HG03432 (cell line): ENCODE measurements around the gene SLC25A21.
"Not testable (repeated sequence)": the region's sequence is repeated elsewhere in the genome, so short reads cannot be mapped to it uniquely, and the experiment has no call there.

Experiments
- ATAC-seq: cut with Tn5 transposase; IDR thresholded peaks from one replicate; pipeline ENCODE4 v1.9.1; 2021; ENCODE audit warnings: mild to moderate bottlenecking, moderate library complexity; ENCODE audit not compliant: unreplicated experiment

SLC25A21 gene

GRCh38 chr14:37093364-37093763 lies 79.0 kb downstream of the SLC25A21 start:
- ATAC-seq, result no peak

DNA sequence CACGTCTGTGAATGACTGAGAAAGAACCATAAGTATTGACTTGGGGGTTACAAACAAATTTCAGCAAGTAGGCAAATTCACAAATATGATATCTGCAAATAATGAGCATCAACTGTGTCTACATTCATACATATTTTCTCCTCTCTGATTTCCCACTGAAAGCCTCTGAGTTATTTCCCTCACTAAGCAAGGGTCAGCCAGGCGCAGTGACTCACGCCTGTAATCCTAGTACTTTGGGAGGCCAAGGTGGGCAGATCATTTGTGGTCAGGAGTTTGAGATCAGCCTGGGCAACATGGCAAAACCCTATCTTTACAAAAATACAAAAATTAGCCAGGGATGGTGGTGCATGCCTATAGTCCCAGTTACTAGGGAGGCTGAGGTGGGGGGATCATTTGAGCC lies 80.8 kb downstream of the SLC25A21 start:
- ATAC-seq, result no peak

- no peak for ATAC-seq
These were observed 82.4 kb downstream of the SLC25A21 start for GRCh38 chr14:37090026-37090425.

- ATAC-seq, result no peak
These were observed 83.0 kb downstream of the SLC25A21 start for GRCh38 chr14:37089410-37089809.

DNA sequence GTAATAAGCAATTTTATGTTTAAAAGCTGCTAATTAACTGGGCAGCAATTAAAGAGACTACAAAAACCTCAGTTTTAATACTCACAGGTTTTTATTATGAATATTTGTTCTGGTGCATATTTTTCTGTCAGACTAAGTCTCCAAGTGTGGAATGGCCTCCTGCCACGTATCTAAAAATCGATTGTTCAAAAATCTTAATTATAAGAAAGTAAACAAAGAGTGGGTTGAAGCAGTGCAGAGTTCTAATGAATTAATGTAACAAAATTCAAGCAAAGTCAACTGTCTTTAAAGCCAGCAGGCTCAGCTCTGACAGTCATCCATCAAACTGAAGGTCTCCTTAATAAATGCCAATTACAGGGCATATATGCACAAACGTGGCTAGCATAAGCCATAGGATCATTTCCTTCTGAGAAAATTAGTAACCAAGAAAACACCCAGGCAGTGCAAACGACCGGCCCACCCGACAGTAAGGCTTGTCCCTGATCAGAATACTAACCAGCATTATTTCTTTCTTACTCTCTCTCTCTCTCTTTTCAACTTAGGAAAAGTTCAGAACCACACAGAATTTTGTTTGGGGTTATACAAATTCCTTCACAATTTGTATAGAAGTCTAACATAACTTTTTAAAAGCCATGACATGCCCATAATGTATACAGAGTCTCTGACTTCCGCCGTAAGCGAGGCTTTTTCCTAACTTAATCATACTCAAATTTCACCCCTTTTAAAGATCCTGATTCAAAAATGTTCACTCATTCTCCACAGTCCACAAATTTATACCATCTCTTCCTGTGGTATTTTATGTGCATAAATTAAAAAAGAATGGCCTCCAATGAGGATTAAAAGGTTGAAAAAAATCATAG lies 83.8 kb downstream of the SLC25A21 start:
- ATAC-seq, result no peak

- ATAC-seq, result no peak
These were observed 84.9 kb downstream of the SLC25A21 start for GRCh38 chr14:37087520-37087919.

DNA sequence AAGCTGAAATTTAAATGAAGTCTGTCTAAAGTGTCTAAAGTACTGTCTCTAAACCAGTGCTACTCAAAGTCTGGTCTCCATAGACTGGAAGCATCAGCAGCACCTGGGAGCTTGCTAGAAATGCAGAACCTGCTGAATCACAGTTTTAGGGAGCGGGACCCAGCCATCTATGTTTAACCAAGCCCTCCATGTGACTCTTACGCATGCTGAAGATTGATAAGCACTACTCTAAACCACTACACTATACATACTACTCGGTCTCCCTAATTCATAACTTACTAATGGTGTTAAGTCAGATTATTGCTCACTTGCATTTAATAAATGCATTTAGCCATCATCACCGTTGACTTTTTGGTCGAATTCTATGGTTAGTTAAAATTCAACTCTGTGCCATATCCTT lies 88.8 kb downstream of the SLC25A21 start:
- ATAC-seq, result no peak

DNA sequence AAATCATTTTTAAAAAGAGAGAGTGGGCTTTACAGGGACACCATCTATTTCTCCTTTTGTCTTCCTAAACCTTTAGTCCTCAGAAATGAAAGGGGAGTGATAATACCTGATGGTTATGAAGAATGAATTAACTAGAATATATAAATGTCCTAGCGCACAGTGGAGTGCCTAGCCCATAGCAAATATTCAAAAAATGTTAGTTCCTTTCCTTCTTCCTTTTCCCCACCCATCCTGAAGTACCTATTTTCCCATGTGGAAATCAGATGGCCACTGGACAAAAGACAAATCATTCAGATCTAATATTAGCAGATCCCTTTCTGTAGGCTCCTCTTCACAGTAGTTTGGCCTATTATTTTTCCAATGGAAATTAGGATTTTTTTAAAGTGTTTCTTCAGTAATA lies 90.0 kb downstream of the SLC25A21 start:
- ATAC-seq, result no peak

GRCh38 chr14:37081856-37082255 lies 90.5 kb downstream of the SLC25A21 start:
- no peak for ATAC-seq

- no peak for ATAC-seq
These were observed 91.2 kb downstream of the SLC25A21 start for GRCh38 chr14:37081218-37081617.

DNA sequence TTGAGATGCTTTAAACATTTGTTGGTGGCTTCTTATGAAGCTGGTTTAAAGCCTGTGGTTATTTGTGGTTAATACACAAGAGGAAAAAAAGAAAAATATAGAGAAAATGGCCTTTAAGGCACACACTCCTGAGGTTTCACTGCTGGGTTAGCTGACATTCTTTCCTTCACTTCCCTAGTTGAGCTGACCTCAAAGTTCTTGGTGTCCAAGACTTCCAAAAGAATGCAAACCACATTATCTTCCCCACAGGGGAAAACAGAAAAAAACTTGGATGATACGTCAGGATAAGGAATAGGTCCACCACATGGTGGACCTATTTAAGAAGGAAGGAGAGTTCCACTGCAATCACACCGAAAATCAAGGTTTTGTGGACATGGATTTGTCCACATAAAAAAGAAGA lies 94.3 kb downstream of the SLC25A21 start:
- no peak for ATAC-seq

GRCh38 chr14:37074320-37074719 lies 98.1 kb downstream of the SLC25A21 start:
- not testable (repeated sequence) for ATAC-seq

- ATAC-seq, result no peak
These were observed 108.8 kb downstream of the SLC25A21 start for GRCh38 chr14:37063467-37064240.

GRCh38 chr14:37062191-37062803 lies 110.1 kb downstream of the SLC25A21 start:
- no peak for ATAC-seq

GRCh38 chr14:37061697-37062096 lies 110.7 kb downstream of the SLC25A21 start:
- no peak for ATAC-seq

GRCh38 chr14:37060496-37061260 lies 111.7 kb downstream of the SLC25A21 start:
- ATAC-seq, result no peak

- no peak for ATAC-seq
These were observed 114.6 kb downstream of the SLC25A21 start for GRCh38 chr14:37057776-37058175.

- ATAC-seq, result no peak
These were observed 115.9 kb downstream of the SLC25A21 start for GRCh38 chr14:37056473-37056872.

DNA sequence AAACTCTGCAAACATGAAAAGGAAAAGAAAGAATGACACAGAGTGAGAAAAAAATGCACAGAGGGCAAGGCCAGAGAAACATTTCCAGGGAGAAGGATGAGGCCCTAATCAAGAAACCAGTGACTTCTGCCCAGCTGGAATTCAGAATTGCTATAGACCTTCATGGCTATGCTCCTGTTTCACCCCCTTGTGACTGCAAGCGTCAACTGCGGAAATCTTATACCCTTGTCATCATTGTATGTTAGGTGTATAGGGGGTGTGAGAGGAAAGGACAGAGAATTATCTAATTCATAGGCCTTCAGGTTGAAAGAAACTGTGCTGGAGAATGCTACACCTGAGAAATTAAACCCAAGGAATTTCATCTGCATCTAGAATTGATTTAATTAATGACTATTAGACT lies 117.5 kb downstream of the SLC25A21 start:
- ATAC-seq, result no peak

DNA sequence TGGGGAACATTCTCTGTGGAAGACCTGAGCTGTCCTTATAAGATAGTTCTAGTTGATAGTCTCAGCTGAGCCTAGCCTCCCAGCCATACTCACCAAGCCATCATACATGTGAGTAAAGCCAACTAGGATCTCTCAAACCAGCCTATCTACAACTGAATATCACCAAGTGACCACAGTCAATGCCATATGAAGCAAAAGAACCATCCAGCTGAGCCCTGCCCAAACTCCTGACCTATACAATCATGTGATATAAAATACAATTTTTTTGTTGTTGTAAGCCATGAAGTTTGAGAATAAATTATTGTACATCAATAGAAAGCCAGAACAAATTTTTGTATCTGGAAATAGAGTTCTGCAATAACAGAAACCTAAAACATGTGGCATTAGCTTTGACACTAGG lies 118.3 kb downstream of the SLC25A21 start:
- ATAC-seq, result no peak

- ATAC-seq, result no peak
These were observed 120.7 kb downstream of the SLC25A21 start for GRCh38 chr14:37051680-37052079.
